GM19193 (cell line): ENCODE measurements around the gene ZNF688.

ENCODE experiments used
- POLR2A ChIP-seq: IDR thresholded peaks from 4 replicates; pipeline ENCODE4 v1.6.1; 2011; ENCODE audit not compliant: insufficient read depth, insufficient read length; ENCODE audit errors: extremely low read depth

ZNF688 gene

GRCh38 chr16:30600215-30600614 is 28.7 kb upstream of the ZNF688 start:
- TF ChIP-seq POLR2A = no peak

DNA sequence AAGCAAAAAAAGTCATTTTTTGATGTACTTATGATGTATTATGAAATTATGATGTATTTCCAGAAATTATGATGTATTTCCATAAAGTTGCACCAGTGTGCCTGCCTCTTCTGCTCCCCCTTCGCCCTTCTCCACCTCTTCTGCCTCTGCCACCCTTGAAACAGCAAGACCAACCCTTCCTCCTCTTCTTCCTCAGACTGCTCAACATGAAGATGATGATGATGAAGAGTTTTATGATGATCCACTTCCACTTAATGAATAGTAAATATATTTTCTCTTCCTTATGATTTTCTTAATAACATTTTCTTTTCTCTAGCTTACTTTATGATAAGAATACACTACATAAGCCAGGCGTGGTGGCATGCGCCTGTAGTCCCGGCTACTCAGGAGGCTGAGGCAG is 21.4 kb upstream of the ZNF688 start:
- no peak for TF ChIP-seq POLR2A

DNA sequence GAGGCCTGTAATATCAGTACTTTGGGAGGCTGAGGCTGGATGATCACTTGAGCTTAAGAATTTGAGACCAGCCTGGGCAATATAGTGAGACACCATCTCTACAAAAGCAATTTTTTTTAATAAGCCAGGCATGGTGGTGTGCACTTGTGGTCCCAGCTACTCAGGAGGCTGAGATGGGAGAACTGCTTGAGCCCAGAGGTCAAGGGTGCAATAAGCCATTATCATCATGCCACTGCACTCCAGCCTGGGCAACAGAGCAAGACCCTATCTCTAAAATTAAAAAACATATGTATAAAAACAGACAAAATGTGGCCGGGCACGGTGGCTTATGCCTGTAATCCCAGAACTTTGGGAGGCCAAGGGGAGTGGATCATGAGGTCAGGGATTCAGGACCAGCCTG is 17.1 kb upstream of the ZNF688 start:
- TF ChIP-seq POLR2A = no peak

DNA sequence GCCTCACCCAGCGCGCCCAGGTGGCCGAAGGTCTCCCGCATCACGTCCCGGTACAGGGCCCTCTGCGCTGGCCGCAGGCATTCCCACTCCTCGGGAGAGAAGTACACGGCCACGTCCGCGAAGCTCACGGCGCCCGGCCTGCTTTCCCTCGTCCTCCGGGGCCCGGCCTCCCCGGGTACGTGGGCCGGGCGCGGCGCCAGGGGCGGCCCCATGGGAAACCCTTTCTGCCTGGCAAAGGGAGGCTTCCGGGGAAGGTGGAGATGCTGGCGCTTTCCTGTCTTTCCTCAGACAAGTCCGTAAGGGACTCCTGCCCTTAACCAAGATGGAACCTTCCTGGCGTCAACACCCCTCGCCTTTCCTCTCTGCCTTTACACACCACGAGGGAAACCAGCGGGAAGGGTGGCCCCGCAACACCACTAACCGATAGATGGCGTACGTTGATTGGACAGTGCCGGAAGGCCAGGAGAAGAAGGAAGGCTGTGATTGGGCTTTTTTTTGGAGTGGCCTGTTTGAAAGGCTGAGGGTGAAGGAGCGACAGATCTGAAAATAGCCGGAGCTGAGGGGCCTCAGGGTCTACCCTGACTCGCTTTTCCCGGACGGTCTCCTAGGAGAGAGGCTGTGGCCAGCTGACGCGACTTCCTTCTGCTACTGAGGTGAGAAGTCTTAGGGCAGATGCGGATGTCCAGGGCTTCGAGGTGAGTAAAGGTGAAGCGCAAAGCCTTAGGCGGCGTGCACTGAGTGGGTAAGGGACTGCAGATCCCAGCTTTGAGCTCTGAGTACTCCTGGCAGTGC is 14.1 kb upstream of the ZNF688 start, which contains the start of gene ZNF785:
ZNF785 (minus strand) TSS at position 298 of the 792 bp plus-strand sequence; CDS start at position 212, 86 bp downstream.
- TF ChIP-seq POLR2A = peak; percentile 52

GRCh38 chr16:30585022-30585399 is 13.5 kb upstream of the ZNF688 start:
- TF ChIP-seq POLR2A = peak; percentile 17

GRCh38 chr16:30582611-30583340 is 11.3 kb upstream of the ZNF688 start:
- no peak for TF ChIP-seq POLR2A

GRCh38 chr16:30581457-30581856 is 9.9 kb upstream of the ZNF688 start:
- TF ChIP-seq POLR2A = no peak

GRCh38 chr16:30574678-30575077 is 3.2 kb upstream of the ZNF688 start:
- TF ChIP-seq POLR2A = no peak

- TF ChIP-seq POLR2A = no peak
Observed at GRCh38 chr16:30570636-30571444, 674 bp downstream of the ZNF688 start.

- TF ChIP-seq POLR2A = no peak
Observed at GRCh38 chr16:30569746-30570635, 1.5 kb downstream of the ZNF688 start.

DNA sequence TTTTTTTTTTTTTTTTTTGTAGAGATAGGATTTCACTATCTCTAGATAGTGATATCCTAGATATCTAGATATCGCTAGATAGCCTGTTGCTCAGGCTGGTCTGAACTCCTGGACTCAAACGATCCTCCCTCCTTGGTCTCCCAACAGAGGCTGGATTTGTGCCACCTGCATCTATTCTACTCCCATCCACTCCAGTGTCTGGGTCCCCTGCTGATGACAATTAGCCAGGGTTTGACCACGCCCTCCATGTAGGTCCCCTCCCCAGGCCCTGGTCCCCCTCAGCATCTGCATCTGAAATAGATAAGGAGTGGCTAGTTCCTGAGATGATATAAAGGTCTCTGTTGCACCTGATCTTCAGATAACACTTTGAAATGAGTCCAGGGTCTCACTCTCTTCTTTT is 2.2 kb downstream of the ZNF688 start:
- no peak for TF ChIP-seq POLR2A

- no peak for TF ChIP-seq POLR2A
Observed at GRCh38 chr16:30567991-30568638, 3.4 kb downstream of the ZNF688 start.

DNA sequence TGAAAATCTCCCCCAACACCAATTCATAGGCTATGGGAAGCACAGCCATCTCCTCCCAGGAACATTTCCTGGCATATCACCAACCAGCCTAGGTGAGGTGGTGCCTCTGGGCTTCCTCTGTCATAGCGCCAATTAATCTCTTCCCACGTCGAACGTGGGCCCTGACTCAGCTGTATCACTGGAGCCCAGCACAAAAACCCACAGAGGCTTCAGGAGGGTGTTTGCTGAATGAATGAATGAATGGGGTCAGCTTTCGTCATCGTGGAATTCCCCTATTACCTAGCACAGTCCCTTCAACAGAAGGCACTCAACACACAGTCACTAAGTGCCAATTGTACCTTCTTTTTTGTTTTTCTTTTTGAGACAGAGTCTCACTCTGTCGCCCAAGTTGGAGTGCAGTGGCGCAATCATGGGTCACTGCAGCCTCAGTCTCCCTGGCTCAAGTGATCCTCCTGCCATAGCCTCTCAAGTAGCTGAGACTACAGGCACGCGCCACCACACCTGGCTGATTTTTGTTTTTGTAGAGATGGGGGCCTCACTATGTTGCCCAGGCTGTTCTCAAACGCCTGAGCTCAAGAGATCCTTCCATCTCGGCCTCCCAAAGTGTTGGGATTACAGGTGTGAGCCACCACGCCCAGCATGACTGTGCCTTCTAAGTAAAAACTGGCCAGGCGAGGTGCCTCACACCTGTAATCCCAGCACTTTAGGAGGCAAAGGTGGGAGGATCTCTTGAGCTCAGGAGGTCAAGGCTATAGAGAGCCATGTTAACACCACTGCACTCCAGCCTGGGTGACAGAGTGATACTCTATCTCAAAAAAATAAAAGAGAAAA is 4.1 kb downstream of the ZNF688 start:
- TF ChIP-seq POLR2A = no peak
